ENCODE results near the gene CXCR2. TPM values are rescaled to one million over a fixed set of nuclear protein-coding genes. Genes with fewer than 3 reads are reported as not detected.
"Not testable (repeated sequence)": the region's sequence is repeated elsewhere in the genome, so short reads cannot be mapped to it uniquely, and the experiment has no call there.

The CXCR2 gene
- total RNA-seq, 2 donors from 2014 or later, result 0.07 to 0.35 TPM

DNA sequence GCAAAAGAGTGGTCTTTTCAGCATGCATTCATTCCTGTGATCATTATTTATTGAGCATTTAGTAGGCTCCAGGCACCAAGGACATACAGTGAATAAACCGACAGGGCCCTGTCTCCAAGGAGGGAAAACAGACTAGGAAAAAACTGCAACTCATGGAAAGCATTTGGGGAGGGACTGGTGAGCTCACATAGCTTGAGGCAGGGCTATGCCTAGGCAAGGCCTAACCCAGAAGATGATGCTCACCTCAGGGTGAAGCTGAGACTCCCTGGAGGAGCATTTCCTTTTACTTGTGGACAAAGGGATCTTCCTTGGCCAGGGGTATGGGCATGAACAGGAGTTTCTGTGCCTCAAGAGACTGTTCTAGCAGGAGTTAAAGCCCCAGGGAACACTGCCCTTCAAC, 37.0 kb downstream of the CXCR2 start:
- H3K27ac ChIP-seq, result no peak overlapping the region
- TF ChIP-seq, protein P1, sequence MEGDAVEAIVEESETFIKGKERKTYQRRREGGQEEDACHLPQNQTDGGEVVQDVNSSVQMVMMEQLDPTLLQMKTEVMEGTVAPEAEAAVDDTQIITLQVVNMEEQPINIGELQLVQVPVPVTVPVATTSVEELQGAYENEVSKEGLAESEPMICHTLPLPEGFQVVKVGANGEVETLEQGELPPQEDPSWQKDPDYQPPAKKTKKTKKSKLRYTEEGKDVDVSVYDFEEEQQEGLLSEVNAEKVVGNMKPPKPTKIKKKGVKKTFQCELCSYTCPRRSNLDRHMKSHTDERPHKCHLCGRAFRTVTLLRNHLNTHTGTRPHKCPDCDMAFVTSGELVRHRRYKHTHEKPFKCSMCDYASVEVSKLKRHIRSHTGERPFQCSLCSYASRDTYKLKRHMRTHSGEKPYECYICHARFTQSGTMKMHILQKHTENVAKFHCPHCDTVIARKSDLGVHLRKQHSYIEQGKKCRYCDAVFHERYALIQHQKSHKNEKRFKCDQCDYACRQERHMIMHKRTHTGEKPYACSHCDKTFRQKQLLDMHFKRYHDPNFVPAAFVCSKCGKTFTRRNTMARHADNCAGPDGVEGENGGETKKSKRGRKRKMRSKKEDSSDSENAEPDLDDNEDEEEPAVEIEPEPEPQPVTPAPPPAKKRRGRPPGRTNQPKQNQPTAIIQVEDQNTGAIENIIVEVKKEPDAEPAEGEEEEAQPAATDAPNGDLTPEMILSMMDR (IDR thresholded peaks at IDR 0.05), result no peak
- intact Hi-C loops (cut with DNase I), result no loop called here
- no peaks in the 10 kb centered on the region for H3K27me3 ChIP-seq
- H3K4me1 ChIP-seq, result no peaks in the 10 kb centered on the region
- H3K4me3 ChIP-seq, result no peak overlapping the region
- no peaks in the 10 kb centered on the region for H3K9me3 ChIP-seq
- H3K9ac ChIP-seq (ENCODE audit: low read depth in 2 of 2, low read length in 2 of 2), result no peak overlapping the region
- no peaks in the 10 kb centered on the region for H3K36me3 ChIP-seq
- no peak for DNase-seq

DNA sequence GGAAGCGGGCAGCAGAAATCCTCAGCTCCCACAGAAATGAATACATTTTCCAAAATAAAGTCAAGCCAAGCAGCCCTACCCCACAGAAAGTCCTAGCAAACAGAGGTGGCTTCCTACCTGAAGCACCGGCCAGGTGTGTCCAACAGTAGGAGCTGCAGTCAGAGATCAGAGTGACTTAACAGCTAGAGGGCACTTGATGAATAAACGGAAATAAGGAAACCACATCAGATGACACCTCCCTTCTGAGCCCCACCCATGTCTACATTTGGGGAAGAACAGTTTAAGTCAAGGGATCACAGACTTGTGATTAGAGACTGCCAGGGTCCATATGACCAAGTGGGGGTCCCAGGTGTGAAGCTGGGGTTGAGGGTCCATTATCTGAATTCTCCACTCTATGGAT, 41.0 kb downstream of the CXCR2 start, which contains the start of gene CXCR1:
Gene CXCR1 (minus strand): TSS at position 172 of the 400 bp plus-strand sequence. CDS start 1,751 bp downstream, outside the sequence.
- H3K27ac ChIP-seq, result no peak within 1 kb of the TSS
- no peak within 1 kb of the TSS for H3K4me3 ChIP-seq
- H3K27me3 ChIP-seq, result no peaks in the 10 kb centered on the region
- no peak for DNase-seq
- no peaks in the 10 kb centered on the region for H3K9me3 ChIP-seq
- intact Hi-C loops (cut with DNase I), result no loop called here
- H3K4me1 ChIP-seq, result no peaks in the 10 kb centered on the region
- TF ChIP-seq, protein P1 (IDR thresholded peaks at IDR 0.05), result no peak
- no peaks in the 10 kb centered on the region for H3K36me3 ChIP-seq
- H3K9ac ChIP-seq (ENCODE audit: low read depth in 2 of 2, low read length in 2 of 2), result no peak within 1 kb of the TSS

DNA sequence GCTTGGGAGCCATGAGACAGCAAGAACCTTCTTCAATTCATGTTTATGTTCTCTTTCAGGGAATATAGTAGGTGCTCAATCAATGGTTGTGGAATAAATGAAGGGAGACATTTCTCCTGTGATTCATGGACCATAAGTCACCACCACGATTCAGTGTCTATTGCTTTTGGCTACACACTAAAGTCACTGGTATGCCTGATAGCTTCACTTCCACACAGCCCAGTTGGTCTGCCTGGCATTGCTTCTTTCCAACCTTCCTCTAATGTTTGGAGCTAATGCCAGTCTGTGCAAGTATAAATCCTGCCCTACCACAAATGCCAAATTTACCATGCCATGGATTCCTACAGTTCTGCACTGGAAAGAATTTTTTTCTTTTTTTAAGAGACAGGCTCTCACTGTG, 42.2 kb downstream of the CXCR2 start:
- intact Hi-C loops (cut with DNase I), result no loop called here
- no peaks in the 10 kb centered on the region for H3K27me3 ChIP-seq

DNA sequence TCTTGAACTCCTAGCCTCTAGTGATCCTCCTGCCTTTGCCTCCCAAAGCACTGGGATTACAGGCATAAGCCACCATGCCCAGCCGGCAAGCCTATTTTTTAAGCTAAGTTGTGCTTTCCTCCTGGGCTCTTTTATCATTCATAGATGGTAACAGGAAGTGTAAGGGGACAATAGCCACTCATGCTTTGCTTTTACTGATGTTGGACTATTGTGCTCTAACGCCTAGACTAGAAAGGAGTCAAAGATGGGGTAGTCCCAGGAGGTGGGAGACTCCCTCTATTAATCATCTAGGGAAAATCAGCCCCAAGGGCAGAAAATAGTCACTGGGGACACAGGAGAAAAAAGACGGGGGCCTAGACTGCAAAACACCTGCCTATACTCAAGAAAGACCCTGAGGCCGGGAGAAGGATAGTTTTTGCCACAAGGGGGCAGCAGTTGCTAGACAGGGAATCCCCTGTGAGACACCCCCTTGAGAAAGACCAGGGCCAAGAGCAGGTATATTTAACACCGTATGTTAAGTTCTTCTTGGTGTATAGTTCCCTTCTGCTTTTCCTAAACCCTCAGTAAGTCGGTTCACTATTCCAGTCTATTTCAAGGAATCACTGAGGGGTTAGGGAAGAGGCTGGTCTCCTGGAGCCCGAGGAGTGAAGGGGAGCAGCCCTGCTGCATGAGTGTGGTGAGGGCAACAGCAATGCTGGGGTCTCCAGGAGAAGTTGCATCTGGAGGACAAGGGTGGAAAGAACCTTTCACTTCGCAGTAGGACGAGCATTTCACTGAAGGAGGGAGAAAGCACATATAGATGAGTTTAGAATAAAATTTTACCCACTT, 43.0 kb downstream of the CXCR2 start:
- Histone ChIP-seq H3K4me1 (no peaks in the 10 kb centered on the region), H3K9me3 (no peaks in the 10 kb centered on the region), H3K27me3 (no peaks in the 10 kb centered on the region), H3K9ac (ENCODE audit: low read depth in 2 of 2, low read length in 2 of 2) (no peak overlapping the region), H3K36me3 (no peaks in the 10 kb centered on the region), H3K4me3 (no peak overlapping the region), H3K27ac (no peak overlapping the region)
- TF ChIP-seq, protein P1 (IDR thresholded peaks at IDR 0.05), result peak; percentile 57
- peak; percentile 67 for DNase-seq
- intact Hi-C loops (cut with DNase I), result no loop called here

More for the DNA sequence above, 42.2 kb downstream of the CXCR2 start:
- Histone ChIP-seq H3K36me3 (no peaks in the 10 kb centered on the region), H3K9ac (ENCODE audit: low read depth in 2 of 2, low read length in 2 of 2) (no peak overlapping the region), H3K4me1 (no peaks in the 10 kb centered on the region), H3K9me3 (no peaks in the 10 kb centered on the region), H3K27ac (no peak overlapping the region), H3K4me3 (no peak overlapping the region)
- TF ChIP-seq, protein P1 (IDR thresholded peaks at IDR 0.05), result no peak
- no peak for DNase-seq

DNA sequence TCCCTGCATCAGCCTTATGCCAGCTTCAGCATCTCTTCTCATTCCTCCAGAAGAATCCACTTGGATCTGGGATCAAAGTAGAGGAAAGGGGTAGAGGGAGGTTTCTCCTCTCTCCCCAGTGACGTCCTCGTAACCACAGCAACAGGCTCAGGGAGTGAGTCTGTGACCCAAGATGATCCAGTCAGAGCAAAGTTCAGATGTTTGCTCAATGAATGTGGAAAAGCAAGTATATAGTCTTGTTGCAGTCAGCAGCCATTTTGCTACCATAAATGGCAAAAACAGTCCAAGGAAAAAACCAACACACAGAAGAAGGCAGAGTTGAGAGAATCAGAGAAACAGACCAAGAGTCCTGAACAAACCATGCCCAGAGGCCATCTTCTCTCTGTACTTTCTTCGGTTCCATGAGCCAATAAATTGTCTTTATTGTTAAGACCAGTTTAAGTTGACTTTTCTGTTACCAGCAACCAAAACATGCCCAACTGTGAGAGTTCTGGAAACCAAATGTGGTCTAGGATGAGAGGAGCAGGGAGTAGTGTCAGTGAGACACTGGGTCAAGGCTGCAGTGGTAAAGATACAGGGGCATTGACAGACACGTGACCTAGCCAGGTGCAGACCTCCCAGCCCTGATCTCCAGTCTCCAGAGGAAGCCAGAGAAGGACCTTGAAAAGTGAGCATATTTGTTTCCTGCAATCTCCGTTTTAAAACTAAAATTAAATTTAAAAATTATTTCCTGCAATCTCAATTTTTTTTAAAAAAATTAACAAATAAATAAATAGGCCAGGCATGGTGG, 44.1 kb downstream of the CXCR2 start:
- Histone ChIP-seq H3K36me3 (no peaks in the 10 kb centered on the region), H3K9me3 (no peaks in the 10 kb centered on the region), H3K4me3 (no peak overlapping the region), H3K27me3 (no peaks in the 10 kb centered on the region), H3K4me1 (no peaks in the 10 kb centered on the region), H3K9ac (ENCODE audit: low read depth in 2 of 2, low read length in 2 of 2) (no peak overlapping the region), H3K27ac (no peak overlapping the region)
- TF ChIP-seq, protein P1 (IDR thresholded peaks at IDR 0.05), result no peak
- DNase-seq, result no peak
- intact Hi-C loops (cut with DNase I), result no loop called here

DNA sequence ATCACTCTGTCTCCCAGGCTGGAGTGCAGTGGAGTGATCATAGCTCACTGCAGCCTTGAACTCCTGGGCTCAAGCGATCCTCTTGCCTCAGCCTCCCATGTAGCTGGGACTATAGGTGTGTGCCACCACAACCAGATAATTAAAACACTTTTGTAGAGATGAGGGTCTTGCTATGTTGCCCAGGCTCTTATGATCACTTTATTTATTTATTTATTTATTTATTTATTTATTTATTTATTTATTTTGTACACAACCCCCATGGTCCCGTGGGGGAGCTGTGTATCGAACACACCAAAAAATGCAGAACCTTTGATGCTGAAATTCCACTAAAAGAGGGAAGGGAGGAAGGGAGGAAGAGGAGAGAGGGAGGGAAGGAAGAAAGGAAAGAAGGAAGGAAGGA, 45.9 kb downstream of the CXCR2 start:
- H3K4me1 ChIP-seq; intact Hi-C loops (cut with DNase I); DNase-seq; H3K27ac ChIP-seq; H3K9me3 ChIP-seq; H3K9ac ChIP-seq (ENCODE audit: low read depth in 2 of 2, low read length in 2 of 2); H3K27me3 ChIP-seq; H3K36me3 ChIP-seq; H3K4me3 ChIP-seq: not testable (repeated sequence)

Measured in colonic mucosa (tissue), 4 donors.